CD4-positive, alpha-beta T cell treated with Interleukin-15 for 1 hour (primary cell): ENCODE data around the gene SEMG1.

Source experiments
- DNase-seq: peaks from one replicate; pipeline ENCODE4 v3.0.0-alpha.2; 2020

SEMG1 gene

DNA sequence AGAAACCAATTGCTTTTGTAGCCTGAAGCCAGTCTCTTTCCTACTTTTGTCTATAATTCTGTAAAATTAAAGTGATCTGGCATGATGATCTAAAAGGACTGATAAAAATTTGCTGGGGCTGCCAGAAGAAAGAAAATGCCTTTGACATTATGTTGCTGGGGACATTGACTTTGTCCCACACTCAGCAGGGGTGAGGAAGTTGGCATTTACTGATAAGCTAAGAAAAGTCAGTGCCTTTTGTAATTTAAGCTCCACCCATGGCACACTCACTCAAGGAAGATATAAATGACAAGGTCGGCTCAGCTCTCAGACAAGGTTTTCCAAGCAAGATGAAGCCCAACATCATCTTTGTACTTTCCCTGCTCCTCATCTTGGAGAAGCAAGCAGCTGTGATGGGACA, at the start of gene SEMG1:
Gene SEMG1, plus strand, starts transcription at position 309 of the 400 bp plus-strand sequence. Its CDS starts 21 bp downstream, at position 330.
- no peak for DNase-seq

- no peak for DNase-seq
These were observed 48.9 kb upstream of the SEMG1 start for GRCh38 chr20:45157962-45158361.

GRCh38 chr20:45163083-45163803, 43.6 kb upstream of the SEMG1 start:
- DNase-seq, result no peak

DNA sequence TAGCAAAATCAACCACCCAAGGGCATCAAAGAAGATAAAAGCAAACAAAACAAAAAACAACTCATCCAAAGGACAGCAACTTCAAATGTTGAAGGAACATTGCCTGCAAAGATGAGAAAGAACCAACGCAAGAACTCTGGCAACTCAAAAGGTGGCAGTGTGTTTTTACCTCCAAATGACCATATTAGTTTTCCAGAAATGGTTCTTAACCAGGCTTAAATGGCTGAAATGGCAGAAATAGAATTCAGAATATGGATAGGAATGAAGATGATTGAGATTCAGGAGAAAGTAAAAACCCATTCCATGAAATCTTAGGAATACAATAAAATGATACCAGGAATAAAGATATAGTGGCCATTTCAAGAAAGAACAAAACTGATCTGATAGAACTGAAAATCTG, 41.9 kb upstream of the SEMG1 start:
- DNase-seq, result no peak

GRCh38 chr20:45173522-45173921, 33.3 kb upstream of the SEMG1 start:
- DNase-seq, result no peak

GRCh38 chr20:45174434-45175364, 32.1 kb upstream of the SEMG1 start, which contains the start of gene PI3:
Gene PI3, plus strand, starts transcription at chr20:45174902. Its CDS starts 21 bp downstream, at chr20:45174923.
- DNase-seq, result no peak

DNA sequence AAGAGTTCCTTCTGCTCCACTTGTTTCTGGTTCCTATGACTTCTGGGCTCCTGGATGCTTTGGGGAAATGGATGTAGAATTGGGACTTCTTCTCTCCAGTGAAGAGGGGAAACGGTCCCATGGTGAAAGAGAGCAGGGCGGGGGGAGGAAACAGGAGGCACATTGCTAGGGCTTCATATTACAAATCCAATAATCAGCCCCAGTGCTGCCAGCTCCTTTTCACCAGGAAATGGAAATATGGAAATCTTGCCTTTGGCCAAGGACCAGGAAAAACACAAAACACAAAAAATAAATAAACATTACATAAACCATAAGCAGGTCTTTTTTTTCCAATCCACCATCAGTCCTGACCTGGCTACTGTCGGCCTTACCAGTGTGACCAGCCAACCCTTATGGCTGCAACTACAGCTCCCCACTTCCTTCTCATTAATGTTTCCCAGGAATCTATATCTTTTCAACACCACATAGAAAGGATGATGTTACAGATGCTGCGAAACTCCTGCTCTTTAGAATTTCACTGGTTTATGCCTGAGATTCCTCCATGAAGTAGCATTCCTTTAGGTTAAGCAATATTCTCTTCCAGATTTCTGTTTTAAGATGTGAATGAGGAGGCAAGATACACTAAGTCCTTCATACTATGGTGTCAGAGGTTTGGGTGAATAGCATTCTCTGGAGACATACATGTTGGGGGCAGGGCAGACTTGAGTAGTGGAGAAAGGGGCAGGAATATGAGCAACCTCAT, 30.1 kb upstream of the SEMG1 start:
- no peak for DNase-seq

- no peak for DNase-seq
These were observed 27.7 kb upstream of the SEMG1 start for GRCh38 chr20:45179166-45179565.

GRCh38 chr20:45181639-45182038, 25.2 kb upstream of the SEMG1 start:
- no peak for DNase-seq

- DNase-seq, result no peak
These were observed 23.7 kb upstream of the SEMG1 start for GRCh38 chr20:45183084-45183483.

- no peak for DNase-seq
These were observed 19.1 kb upstream of the SEMG1 start for GRCh38 chr20:45187693-45188092.

GRCh38 chr20:45189067-45189609, 17.7 kb upstream of the SEMG1 start:
- DNase-seq, result no peak

- no peak for DNase-seq
These were observed 17.0 kb upstream of the SEMG1 start for GRCh38 chr20:45189861-45190260.

GRCh38 chr20:45191926-45192325, 14.9 kb upstream of the SEMG1 start:
- DNase-seq, result no peak

DNA sequence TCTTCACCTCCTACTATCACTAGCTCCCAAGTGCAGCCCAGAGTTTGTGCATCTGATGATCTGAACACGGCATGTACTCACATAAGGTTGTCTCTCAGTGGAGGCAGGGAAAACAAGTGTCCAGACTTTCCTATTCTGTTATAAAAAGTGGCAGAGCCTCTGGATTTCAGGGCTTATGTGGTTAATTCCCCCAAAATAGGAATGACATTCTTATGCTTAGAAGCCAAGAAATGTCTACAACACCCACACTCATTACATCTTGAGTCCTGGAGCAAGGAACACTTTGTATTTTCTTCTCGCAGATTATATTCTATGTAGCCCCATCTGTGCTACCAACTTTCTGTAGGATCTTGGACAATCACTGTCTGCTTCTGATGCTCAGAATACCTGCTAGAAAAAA, 13.5 kb upstream of the SEMG1 start:
- no peak for DNase-seq

GRCh38 chr20:45209924-45210323, 3.1 kb downstream of the SEMG1 start:
- no peak for DNase-seq

DNA sequence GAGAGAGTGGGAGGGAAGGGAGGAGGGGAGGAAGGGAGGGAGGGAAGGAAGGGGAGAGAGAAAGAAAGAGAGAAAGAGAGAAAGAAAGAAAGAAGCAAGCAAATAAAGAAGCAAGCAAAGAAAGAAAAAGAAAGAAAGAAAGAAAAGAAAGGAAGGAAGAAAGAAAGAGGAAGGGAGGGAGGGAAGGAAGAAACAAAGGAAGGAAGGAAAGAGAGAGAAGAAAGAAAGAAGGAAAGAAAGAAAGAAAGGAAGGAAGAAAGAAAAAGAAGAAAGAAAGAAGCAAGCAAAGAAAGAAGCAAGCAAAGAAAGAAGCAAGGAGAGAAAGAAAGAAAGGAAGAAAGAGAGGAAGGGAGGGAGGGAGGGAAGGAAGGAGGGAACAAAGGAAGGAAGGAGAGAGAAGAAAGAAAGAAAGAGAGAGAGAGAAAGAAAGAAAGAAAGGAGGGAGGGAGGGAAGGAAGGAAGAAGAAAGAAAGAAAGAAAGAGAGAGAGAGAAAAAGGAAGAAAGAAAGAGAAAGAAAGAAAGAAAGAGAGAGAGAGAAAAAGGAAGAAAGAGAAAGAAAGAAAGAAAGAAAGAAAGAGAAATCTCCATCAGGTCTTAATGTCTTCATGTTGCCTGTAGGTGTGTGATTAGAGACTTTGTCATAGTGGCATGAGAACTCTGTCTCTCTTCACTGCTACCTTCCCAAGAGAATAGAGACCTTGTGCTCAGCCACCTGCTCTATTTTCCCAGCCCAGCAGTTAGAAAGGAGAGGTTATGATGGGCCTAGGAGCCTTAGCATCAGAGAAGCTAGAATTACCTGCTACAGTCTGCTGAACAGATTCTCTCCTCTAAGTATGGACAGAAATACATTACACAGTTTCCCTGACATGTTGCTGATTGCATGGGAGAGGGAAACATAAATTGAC, 5.0 kb downstream of the SEMG1 start:
- DNase-seq, result no peak

DNA sequence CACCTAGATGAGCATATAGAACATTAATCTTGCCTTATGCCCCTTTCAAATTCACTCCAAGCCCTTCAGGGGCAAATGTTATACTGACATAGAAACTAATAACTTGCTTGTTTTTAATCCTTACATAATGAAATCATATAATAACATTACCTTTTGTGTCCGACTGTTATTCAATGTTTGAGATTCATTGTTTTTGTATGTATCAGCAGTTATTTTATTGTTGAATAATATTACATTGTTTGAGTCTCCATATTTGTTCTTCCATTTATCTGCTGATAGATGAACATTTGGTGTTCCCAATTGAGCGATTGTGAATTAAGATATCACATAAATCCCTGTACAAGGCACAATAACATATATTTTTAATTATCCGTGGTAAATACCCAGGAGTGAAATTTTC, 6.0 kb downstream of the SEMG1 start:
- DNase-seq, result no peak

DNA sequence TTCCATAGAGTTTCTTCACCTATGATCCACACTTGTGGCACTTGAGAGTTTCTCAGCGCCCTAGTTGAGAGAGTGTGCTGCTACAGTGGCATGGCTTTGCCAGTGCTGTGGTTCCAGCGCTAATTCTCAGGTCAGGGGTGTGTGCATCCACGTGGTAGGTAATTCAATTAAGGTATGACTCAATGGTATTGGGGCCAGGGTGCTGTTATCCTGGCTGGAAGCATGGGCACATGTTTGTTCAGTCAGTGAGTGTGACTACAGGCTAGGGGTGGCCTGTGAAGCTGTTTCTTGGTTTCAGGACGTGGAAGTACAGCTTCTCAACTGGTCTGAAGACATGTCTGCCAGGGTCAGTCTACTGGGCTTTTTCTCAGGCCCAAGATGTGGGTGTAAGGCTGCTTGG, 11.3 kb downstream of the SEMG1 start:
- no peak for DNase-seq

DNA sequence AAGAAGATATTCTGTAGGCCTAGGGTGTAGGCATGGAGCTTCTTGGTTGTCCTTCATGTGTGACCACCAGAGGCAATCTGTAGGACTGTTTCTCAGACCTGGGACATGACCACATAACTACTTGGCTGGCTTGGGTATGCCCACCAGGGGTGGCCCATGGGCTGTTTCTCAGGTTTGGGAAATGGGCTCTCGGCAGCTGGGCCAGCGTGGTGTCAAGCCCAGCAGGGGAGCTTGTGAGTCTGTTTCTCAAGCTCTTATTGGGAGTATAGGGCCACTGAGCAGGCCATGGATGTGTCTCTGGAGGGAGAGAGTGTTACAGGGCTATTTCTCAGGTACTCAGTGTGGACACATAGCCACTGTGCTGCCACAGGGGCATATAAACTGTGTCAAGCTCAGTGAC, 11.8 kb downstream of the SEMG1 start:
- DNase-seq, result no peak

DNA sequence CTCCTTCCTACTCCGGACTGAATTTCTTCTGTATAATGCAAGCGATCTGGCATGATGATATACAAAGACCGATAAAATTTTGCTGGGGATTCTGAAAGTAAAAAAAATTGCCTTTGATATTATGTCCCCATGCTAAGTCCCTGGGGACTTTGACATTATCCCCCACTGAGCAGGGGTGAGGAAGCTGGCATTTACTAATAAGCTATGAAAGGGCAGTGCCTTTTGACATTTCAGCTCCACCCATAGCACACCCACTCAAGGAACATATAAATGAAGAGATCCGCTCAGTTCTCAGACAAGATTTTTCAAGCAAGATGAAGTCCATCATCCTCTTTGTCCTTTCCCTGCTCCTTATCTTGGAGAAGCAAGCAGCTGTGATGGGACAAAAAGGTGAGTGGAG, 14.2 kb downstream of the SEMG1 start, which contains the start of gene SEMG2:
Gene SEMG2, plus strand, starts transcription at position 298 of the 400 bp plus-strand sequence. Its CDS starts 17 bp downstream, at position 315.
- DNase-seq, result no peak

- no peak for DNase-seq
These were observed 16.3 kb downstream of the SEMG1 start for GRCh38 chr20:45223136-45223535.
